Sigmoid colon (tissue), 4 donors: Measurements from ENCODE around the gene HKDC1.

Experiments
- CTCF ChIP-seq, 4 experiments: fragments of 450-650 bp in 3 of 4; fragments of 200-600 bp in 1 of 4; IDR thresholded peaks; one replicate each; pipeline ENCODE4 v1.5.1; 2016 to 2019; ENCODE audit warnings: antibody characterized with exemption in 4 of 4, mild to moderate bottlenecking in 3 of 4, moderate library complexity in 2 of 4
- POLR2A ChIP-seq, 2 donors: fragments of 450-650 bp; IDR thresholded peaks; one replicate each; pipeline ENCODE4 v1.6.1; 2016; ENCODE audit warnings: antibody characterized with exemption in 2 of 2, mild to moderate bottlenecking in 2 of 2, moderate library complexity in 2 of 2
- POLR2AphosphoS5 ChIP-seq, 4 donors: sonication (generic); formaldehyde crosslinking; IDR thresholded peaks; one replicate each; pipeline ENCODE4 v1.6.1; 2017; ENCODE audit warnings: antibody characterized with exemption in 4 of 4

- TF ChIP-seq POLR2A (IDR thresholded peaks at IDR 0.05) (no peak), CTCF (IDR thresholded peaks at IDR 0.05) (no peak), POLR2AphosphoS5 (IDR thresholded peaks at IDR 0.05) (no peak)
These were observed 49.6 kb downstream of the HKDC1 start for GRCh38 chr10:69269761-69270160.
